ENCODE measurements around the gene SLC17A9.

- no peak for TF ChIP-seq MYC (IDR thresholded peaks at IDR 0.05; ENCODE audit: low read depth, low read length)
- TF ChIP-seq CTCF (IDR thresholded peaks at IDR 0.05; ENCODE audit: low read depth, low read length), result no peak
- 0 out of 2 replicates have a peak, but pooled peaks have one; percentile 6 for TF ChIP-seq MAX (IDR thresholded peaks at IDR 0.05; ENCODE audit: low read depth, low read length)
Measured at GRCh38 chr20:62980380-62980960, 28.0 kb downstream of the SLC17A9 start.

Data from NB4 (cell line).